Ecto neural progenitor cell (in vitro differentiated cells): Measurements from ENCODE around the gene PAX4.
A peak's percentile ranks its signal among the peaks of the same experiment; 100 is the strongest.
"Not testable (repeated sequence)": the region's sequence is repeated elsewhere in the genome, so short reads cannot be mapped to it uniquely, and the experiment has no call there.

ENCODE experiments used
- DNase-seq: peaks from one replicate; pipeline ENCODE4 v3.0.0-alpha.2; 2018; ENCODE audit warnings: low spot score

PAX4 gene

GRCh38 chr7:127585044-127585953 is 32.6 kb downstream of the PAX4 start, which contains the start of gene GCC1:
TSS of gene GCC1 (minus strand) at chr7:127585596. CDS start at chr7:127585182, 414 bp downstream.
- DNase-seq, result peak; percentile 95

- no peak for DNase-seq
These were observed 33.3 kb downstream of the PAX4 start for GRCh38 chr7:127584648-127585043.

- no peak for DNase-seq
These were observed 35.6 kb downstream of the PAX4 start for GRCh38 chr7:127582361-127582760.

GRCh38 chr7:127581716-127582115 is 36.2 kb downstream of the PAX4 start:
- no peak for DNase-seq

- no peak for DNase-seq
These were observed 37.3 kb downstream of the PAX4 start for GRCh38 chr7:127580612-127581011.

GRCh38 chr7:127578711-127579275 is 39.1 kb downstream of the PAX4 start:
- no peak for DNase-seq

- no peak for DNase-seq
These were observed 39.8 kb downstream of the PAX4 start for GRCh38 chr7:127578036-127578684.

GRCh38 chr7:127571741-127572505 is 46.0 kb downstream of the PAX4 start:
- DNase-seq, result no peak

GRCh38 chr7:127568034-127568433 is 49.9 kb downstream of the PAX4 start:
- DNase-seq, result not testable (repeated sequence)

GRCh38 chr7:127566242-127566641 is 51.7 kb downstream of the PAX4 start:
- DNase-seq, result no peak
